GM18511 (cell line): ENCODE results near the gene POGLUT2.
A peak's percentile ranks its signal among the peaks of the same experiment; 100 is the strongest.

Source experiments
- ATAC-seq: cut with Tn5 transposase; IDR thresholded peaks from one replicate; pipeline ENCODE4 v1.9.1; 2021; ENCODE audit warnings: mild to moderate bottlenecking, moderate library complexity; ENCODE audit not compliant: unreplicated experiment

POGLUT2 gene

GRCh38 chr13:102798581-102799425 is at the start of gene POGLUT2, which contains the start of gene BIVM:
Gene POGLUT2 (minus strand): TSS chr13:102798976. CDS start chr13:102798670, 306 bp downstream.
Gene BIVM (plus strand): TSS chr13:102799119. CDS start chr13:102807268, 8,149 bp downstream.
- ATAC-seq = peak; percentile 80

GRCh38 chr13:102847272-102848234 is 48.8 kb upstream of the POGLUT2 start:
- no peak for ATAC-seq

GRCh38 chr13:102846261-102847015 is 47.7 kb upstream of the POGLUT2 start:
- ATAC-seq = peak; percentile 52

- ATAC-seq = peak; percentile 80
Measured at GRCh38 chr13:102845630-102846260, 47.0 kb upstream of the POGLUT2 start, which contains the start of gene ERCC5. Gene ERCC5 (plus strand): TSS chr13:102846032. CDS start chr13:102846267, 235 bp downstream.

GRCh38 chr13:102845289-102845629 is 46.5 kb upstream of the POGLUT2 start:
- peak; percentile 25 for ATAC-seq

- ATAC-seq = no peak
Measured at GRCh38 chr13:102839462-102839861, 40.7 kb upstream of the POGLUT2 start.

GRCh38 chr13:102838982-102839381 is 40.2 kb upstream of the POGLUT2 start:
- ATAC-seq = no peak

GRCh38 chr13:102838273-102838672 is 39.5 kb upstream of the POGLUT2 start:
- no peak for ATAC-seq

GRCh38 chr13:102836471-102836870 is 37.7 kb upstream of the POGLUT2 start:
- ATAC-seq = no peak

GRCh38 chr13:102830646-102831045 is 31.9 kb upstream of the POGLUT2 start:
- ATAC-seq = no peak

GRCh38 chr13:102825921-102826706 is 27.3 kb upstream of the POGLUT2 start:
- ATAC-seq = no peak

- ATAC-seq = no peak
Measured at GRCh38 chr13:102825400-102825799, 26.6 kb upstream of the POGLUT2 start.

GRCh38 chr13:102817907-102818306 is 19.1 kb upstream of the POGLUT2 start:
- no peak for ATAC-seq

GRCh38 chr13:102817241-102817640 is 18.5 kb upstream of the POGLUT2 start:
- no peak for ATAC-seq

- ATAC-seq = no peak
Measured at GRCh38 chr13:102816708-102817107, 17.9 kb upstream of the POGLUT2 start.

- ATAC-seq = no peak
Measured at GRCh38 chr13:102815788-102816187, 17.0 kb upstream of the POGLUT2 start.

GRCh38 chr13:102814793-102815192 is 16.0 kb upstream of the POGLUT2 start:
- ATAC-seq = no peak

- ATAC-seq = no peak
Measured at GRCh38 chr13:102814025-102814607, 15.3 kb upstream of the POGLUT2 start.
